Activated naive CD8-positive, alpha-beta T cell treated with anti-CD3 and anti-CD28 coated beads, Interleukin-2, amount 50 U/mL, for 16 hours (primary cell): ENCODE results near the gene FOXF1.

Experiments
- DNase-seq: peaks from one replicate; pipeline ENCODE4 v3.0.0-alpha.2; 2020; ENCODE audit warnings: low read depth, low spot score

The FOXF1 gene

DNA sequence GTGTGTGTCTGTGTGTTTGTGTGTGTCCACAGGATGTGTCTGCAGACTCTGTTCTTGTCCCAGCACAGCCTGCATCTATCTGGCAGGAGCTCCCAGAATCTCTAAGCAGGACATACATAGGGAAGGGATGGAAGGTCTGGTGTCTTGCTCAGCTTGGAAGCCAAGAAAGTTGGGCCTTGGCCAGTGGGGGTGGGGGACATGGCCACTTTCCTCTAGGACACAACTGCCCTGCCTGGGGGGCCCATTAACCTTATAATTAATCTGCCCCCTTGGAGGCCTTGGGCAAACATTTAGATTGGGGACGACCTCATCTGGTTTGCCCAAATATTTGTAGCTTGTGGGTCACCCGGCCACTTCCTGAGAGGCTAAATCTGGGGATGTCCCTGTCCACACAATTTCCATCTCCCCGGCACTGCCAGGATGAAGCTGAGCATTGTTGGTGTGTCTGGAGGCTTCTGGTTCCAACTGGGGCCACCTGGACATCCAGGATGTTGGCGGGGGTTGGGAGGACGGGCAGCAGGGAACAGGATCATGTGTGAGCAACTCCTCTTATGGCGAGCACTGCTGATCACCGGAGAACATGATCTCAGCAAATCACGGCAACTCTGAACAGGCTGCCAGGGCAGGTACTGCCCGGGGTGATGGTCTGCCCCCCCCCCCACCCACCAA lies 17.2 kb upstream of the FOXF1 start:
- DNase-seq = no peak

DNA sequence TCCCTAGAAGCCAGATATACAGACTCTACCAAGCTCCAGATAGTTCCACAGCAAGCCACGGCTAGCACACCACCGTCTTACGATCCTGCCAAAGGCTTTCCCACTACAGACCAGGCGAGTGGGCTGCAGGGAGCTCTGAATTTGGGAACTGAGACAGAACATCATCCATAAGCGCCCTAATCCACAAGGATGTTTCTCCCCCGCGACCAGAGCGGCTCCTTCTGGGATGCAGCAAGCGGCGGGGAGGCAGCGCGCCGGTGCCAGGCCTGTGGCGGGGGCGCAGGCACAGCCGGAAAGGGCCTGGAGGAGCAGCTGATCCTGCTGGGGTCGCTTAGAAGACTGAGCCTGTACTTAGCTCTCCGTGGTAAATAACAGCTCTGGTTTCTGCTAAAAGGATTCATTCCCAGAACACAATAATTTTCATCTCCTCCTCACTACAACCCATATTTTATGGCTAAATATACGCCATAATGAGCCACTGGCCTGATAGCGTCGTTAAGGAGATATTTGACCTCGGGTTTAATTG lies 16.2 kb upstream of the FOXF1 start:
- DNase-seq = no peak

DNA sequence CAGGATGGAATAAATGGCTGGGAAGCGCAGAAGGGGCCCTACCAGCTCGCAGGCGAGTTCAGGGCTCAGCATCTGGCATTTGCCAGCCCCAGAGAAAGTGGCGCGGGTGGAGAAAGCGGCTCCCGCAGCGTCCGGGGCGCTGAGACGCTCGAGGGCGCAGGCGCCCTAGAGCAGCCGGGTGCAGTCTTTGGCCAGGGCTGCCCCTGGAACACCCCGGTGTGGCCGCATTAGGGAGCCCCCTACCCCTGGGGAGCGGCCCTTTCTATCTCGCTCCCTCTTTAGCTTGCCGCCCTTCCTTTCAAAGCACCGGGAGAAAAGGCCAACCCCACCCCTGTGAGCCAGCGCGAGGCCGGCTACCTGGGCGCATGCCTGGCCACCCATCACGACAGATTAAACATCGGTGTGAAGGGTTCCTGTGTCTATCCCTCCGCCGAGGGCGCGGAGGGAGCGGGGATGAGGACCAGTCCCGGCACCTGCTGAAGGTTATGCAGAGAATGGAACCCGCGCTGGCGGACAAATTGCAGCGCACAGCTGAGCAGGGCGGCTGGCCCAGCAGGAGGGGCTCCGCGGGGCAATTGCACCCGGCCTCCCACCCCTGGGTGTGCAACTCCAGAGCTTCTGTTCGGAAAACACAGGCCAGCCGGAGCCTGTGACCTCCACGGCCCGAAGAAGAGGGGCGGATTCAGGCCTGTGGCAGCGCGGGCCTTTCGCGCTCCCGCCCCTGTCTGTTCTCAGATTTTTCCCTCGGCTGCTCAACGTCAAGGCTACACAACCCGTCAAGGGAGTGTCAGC lies 15.6 kb upstream of the FOXF1 start:
- DNase-seq = no peak

DNA sequence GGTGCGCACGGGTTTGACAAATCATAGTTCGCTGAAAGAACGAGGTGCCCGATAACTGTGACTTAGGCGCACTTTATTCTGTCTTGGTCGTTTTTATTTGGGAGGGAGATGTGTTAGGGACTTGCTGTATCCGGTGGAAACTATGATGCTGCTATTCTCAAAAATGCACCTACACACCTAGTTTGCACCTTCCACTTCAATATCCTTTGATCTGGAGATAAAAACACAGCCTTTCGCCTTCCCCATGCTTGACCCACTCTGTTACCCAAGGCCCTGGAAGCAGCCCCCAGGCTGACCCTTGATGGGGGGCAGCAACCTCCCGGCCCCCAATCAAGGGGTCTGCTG lies 15.0 kb upstream of the FOXF1 start:
- DNase-seq = no peak

DNA sequence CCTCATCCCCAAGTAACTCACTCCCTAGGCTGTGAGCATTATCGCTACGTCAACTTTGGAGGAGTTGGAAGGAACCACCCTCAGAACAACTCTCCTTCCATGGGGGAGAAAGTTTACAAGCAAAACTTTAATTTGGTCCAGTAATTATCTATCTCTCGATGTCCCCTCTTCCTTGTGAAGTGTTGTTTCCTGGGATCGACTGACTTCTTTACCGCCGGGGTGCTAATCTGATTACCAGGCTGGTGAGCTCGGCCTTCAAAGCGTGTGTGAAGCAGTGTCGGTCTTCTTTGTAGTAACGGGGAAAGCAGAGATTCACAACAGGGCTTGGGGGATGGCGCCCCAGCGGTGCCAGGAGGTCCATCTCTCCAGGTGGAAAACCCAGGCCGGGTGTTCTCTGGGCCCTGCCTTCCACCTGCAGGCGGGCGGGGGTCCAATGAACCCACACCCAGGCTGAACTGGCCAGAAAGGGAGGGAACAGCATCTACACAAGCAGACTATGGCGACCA lies 14.5 kb upstream of the FOXF1 start:
- DNase-seq = no peak

DNA sequence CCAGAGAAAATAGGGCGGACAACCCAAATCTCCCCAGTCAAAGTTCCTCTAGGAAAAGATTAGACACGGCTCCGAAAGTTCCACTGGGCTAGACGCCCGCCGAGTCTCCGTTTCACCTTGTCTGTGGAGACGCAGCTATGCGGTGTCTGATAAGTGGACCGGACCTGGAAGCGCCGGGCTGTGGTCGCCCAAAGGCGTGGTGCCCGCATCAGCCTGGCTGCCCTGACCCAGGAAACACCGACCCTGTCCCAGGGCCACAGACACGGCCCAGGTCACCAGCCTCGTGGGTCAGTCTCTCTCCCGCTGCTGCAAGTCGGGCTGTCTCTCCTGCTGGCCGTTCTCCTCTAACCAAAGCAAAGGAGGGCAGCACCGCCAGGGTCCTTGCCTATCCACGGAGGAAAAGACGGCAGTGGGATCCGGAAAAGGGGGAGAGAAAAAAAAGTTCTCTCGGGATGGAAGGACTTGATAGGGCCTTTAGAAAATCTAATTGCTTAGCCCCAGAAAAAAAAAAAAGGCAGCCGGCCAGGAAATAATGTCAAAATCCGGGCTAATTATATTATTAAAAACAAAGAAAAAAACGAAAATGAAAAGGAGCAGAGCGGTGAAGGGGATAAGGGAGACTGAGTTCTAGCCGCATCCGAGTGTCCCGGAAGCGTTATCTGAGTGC lies 13.9 kb upstream of the FOXF1 start:
- DNase-seq = no peak

DNA sequence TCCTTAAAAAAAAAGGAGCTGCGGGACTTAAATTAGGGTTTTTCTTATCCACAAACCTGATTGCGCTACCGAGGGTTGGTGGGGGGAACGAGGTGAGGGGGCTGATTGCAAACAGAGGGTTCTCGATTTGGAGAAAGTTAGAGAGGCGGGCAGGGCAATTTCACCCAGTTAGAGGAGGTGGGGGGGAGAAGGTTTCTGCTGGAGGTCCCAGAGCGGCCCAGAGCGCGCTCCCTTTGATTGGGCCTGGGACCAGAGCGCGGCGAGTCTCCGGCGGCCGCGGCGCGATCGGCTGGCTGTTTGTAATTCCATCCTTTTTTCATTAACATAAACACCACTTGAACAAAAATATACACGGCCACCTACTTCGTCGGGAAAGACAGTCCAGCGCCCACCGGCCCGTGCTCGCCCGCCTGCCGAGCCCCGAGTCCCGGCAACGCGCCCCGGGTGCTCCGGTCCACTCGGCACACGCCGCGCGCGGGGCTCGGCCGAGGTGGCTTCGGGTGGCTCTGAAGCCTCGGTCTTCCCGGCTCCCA lies 13.3 kb upstream of the FOXF1 start:
- no peak for DNase-seq

DNA sequence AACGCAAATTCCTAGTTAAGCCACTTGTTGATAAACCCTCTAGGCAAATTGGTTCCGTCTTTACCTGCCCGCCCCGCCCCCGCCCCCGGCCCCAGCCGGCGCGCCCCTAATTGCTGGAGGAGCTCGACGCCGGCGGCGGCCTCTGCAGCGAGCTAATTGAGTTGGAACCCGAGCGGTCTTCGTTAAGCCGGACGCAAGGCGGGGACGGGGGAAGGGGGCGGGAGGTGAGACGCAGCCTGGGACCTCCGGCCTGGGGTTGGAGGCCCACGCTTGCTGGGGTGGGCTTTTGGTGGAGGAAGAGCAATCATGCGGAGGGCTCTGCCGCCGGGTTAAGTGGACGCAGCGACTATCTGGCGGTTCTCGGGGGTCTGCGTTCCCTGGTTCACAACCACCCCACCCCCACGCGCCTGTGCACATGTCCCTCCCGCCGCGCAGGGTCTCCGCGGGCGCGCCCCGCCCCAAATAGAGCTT lies 12.7 kb upstream of the FOXF1 start:
- DNase-seq = no peak

DNA sequence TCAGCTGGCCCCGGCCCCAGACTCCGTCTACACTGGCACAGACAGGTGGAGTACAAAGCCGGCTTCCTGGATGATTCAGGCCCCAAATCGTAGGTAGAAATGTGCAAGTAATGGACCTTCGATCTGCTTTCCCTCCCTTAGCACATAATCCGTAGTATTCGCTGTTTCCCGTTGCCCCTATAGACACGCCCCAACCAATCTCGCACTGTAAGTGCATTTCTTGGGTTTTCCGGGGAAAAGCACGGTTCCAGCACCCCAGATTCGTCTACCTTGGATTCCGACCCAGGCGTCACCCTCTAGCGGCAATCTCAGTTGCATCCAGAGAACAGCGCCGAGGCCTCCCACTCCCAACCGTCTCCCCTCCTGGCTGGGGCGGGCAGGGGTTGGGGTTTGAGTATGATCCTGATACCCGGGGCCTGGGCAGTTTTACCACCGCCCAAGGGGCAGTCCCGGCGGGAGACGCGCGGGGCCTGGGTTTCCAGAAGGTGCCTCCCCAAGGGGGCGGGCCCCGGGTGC lies 12.1 kb upstream of the FOXF1 start:
- no peak for DNase-seq

DNA sequence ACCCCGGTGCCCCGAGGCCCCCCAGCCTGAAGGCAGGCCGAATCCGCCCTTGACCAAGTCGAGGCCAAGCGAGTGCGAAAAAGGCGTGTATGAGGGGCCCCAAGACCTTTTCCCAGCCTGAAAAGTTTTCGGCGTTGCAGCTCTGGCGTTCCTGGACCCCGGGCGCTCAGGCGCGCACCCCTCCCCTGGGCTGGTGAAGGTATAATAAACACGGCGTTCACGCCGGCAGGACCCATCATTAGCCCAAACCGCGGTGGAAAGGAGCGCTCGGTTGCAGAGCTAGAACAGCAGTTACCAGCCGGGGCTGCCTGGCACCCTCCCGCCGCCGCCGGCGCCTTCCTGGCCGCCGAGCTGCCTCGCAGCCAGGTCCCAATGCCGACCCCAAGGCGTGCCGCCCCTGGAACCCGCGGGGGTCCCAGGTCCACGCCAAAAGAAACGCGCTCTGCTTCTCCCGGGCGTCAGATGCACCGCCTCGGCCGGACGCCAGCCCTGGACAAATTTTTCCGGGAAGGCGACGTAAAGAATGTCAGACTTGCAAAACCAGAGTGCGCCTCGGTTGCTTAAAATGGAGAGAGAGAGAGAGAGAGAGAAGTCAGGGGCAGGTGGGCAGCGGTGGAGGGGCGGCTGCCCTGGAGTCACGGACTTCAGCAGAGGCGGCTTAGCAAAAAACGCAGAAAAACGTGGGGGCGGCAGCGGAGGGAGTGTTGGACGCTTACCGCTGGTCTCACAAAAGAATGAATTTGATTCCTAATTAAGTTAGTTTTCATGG lies 11.5 kb upstream of the FOXF1 start:
- DNase-seq = no peak

DNA sequence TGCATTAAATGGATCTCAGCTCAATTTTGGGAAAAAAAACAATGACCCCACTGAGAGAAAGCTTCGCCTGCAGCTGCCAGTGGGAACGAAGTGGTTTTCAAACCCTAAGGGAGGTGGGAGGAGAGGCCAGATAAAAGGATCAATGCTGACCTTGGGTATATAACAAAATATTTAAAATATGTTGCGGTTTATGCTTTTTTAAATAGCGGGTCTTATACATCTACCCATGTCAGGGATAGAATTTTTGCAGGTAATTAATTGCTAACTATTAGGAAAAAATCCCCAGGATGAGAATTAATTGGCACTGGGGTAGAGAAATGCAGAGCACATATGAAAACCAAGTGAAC lies 10.9 kb upstream of the FOXF1 start:
- no peak for DNase-seq

DNA sequence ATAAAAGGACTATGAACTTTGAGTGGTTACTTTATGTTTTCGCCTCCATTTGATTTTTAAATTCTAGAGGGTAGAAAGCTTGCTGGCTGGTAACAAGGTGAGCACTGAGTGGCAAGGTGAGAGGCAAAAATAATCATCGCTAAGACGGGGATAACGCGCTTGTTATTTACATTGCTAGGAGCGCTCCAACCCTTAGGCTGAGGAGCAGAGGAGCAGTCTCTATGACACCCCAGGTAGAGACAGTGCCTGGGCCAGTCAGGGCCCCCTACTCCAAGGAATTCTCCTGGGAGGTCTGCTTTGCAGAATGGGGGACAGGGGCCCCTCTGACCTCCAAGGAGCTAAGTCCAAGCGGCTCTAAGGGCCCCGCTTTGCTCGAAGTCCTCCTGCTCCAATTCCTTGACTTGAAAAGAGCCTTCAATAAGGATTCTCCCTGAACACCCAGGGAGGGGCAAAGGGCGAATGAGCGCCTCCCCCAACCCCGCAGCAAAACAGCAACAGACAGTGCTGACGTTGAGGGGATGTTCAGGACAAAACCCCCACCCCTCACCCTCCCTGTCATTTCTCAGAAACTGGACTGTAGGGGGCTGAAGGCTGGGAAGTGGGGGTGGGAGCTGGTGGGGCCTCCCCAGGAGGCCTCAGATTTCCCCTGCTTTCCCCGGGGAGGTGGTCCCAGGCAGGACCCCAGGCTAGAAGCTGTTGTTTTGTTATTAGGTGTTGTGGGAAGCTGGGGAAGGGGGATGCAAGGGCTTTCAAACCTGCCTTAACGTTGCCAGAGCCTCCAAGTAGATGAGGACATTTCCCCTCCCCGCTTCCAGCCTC lies 10.2 kb upstream of the FOXF1 start:
- no peak for DNase-seq

DNA sequence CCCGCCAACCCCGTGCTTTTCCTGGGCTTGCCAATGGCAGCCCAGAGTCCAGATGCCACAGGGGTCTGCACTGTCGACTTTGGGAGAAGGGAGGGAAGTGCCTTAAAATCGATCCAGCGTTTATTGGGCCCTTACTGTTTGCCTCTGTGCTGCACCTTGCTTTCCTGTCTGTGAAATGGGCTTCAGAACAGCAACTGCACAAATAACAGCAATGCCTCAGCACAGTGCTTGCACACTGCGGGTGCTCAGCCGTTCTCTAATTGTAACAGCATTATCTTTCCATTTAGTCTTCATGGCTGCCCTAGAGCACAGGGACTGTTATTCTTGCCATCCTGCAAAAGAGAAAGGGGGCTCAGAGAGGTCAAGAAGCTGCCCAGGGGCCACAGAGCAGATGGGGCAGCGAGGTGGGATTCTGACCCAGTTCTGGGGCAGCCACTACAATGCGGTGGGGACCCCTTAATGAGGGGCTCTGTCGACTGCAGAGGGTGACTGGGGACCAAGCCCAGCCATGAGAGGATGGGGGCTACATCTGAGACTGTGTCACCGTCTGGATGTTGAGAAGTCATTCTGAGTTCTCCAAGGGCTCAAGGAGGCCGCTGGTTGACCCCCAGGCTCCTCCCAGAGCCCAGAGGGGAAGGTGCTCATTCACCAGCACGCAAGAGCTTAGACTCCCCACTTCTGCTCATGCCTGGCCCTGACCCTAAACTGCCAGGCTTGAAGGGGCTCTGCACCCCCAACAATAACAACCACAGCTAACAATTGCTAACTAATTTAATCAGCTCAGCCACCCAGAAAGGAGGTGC lies 9.4 kb upstream of the FOXF1 start:
- DNase-seq = no peak

DNA sequence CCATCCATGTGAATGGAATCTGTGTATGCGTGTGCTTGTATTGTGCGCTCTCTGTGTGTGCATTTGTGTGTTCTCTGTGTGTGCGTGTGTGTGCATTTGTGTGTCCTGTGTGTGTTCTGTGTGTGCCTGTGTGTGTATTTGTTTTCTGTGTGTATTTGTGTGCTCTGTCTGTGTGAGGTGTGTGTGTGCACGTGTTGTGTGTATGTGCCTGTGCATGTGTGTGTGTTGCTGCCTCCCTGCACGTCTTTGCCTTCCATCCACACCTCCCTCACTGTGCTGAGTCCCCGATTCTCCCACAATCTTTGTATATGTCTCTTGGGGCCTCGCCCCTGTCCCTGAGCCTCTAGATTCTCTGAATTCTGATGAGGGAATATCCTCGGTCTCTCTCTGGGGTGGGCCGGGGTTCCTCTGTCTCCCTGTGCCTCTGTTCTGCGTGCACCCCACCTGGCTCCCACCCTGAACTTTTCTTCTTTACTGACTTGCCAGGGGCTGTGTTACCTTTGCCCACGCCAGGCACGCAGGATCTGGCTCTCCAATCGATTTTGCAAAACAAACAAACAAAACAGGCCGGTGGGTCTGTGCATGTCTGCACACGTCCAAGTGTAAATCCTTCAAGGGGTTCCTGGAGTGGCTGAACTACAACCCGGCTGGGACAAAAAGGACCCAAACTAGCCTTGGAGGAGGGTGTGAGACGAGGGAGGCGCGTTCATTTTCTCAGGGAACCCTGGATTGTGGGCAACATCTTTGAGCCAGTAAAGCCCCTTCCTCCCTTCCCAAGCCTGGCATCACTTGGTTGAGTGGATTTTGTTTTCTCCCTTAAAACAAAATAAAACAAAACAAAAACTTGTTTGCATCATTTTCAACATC lies 8.1 kb upstream of the FOXF1 start:
- no peak for DNase-seq

DNA sequence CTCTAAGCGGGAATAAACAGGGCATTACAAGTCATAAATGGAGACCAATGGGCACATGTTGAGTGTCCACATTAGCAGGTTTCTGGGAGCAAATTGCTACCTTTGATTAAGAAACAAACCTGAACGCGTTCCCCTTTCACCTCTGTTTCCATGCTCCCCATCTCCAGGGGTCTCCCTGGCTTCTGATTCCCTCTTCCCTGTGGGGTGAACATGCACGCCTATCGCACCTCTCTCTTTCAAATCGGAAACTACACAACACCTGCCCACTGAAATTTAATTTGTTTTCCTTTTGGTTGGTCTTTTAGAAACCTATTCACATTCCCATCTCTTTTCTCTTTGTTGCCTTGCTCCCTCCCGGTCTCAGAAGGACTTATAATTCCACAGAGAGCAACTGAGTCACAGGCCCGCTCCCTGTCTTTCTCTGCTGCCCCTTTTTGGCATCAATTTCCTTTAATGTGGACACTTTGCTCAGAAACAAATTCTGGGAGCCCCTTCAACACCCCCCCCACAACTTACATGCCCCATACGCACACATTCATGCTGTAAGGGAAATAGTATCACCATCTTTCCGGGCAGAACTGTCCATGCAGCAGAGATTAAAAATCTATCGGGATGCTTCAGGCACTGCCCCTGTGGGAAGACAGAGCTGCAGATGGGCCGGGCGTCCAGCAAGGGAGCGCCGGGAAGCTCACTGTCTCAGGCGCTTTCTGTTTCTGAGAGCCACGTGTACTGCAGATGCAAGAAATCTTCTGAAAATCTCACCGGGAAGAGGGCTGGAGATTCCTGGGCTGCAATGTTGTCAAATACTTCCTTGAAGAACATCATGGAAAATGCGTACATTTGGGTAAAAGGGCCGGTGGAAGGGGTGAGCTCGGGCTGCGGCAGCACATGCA lies 7.2 kb upstream of the FOXF1 start:
- no peak for DNase-seq

DNA sequence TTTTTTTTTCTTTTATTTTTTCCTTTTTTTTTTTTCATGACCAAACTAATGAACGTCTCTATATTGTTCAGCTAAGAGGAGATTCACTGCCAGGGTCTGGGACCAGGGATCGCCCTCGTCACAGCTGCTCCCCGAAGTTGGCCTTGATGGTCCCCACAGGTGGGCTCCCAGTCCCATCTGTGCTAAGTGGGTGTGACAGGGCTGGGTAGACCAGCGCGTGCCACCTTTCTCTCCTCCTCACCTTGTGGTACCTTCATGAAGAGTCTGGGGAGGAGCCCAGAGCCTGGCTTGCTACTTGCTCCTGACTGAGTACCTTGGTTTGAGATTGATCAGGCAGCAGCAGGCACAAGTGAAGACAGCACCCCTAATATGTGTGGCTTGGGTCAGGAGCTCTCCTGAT lies 6.5 kb upstream of the FOXF1 start:
- DNase-seq = no peak

DNA sequence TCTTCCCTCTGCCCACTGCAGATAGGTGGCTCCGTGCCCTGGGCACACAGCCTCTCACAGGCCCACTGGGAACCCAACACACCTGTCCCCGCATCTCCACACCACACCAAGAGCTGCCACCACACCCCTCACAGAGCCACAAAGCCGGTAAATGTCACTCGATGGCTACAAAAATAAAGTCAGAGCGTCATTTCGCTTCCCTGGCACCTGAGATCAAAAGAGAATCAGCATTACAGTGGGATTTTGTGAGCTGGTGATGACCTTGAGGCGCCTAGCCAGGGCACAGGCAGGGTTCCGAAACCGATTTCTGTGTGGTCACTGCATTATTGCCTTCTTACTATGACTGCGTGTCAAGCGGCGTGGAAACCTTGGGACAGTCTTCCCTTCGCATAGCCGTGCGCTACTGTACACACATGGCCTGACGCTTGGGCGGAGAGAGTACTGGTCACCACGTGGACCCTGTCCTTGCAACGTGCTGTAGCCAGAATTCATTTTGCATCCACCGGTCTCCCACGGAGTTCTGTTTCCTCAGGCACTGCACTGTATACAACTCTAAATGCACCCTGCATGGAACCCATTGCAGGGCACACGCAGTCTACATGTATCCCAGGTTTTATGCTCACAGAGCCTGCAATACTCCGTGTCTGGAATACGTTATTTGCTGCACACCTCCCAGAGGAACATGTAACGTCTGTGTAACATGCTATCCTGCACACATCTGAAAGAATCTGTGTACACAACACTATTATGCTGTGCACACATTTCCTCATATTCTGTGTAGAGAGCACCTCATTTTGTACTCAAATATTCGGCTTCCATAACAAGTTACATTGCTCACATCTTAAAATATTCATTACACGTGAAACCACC lies 5.8 kb upstream of the FOXF1 start:
- DNase-seq = no peak
